ENCODE data around the gene INSYN2B. TPM values are rescaled to one million over a fixed set of nuclear protein-coding genes. Genes with fewer than 3 reads are reported as not detected.

Gene INSYN2B
- total RNA-seq, 1 experiment from 2014 or later = 0.19 TPM

- no peak overlapping the region for H3K27ac Mint-ChIP-seq (ENCODE audit: low read depth, unreplicated experiment)
Measured at GRCh38 chr5:169997798-169998197, 17.5 kb upstream of the INSYN2B start.

GRCh38 chr5:169993485-169993790, 13.1 kb upstream of the INSYN2B start:
- H3K27me3 Mint-ChIP-seq (ENCODE audit: insufficient read depth, unreplicated experiment) = no peaks in the 10 kb centered on the region
- no peak for TF ChIP-seq CTCF (IDR thresholded peaks at IDR 0.05; ENCODE audit: unreplicated experiment)
- H3K9me3 Mint-ChIP-seq (ENCODE audit: unreplicated experiment) = no peaks in the 10 kb centered on the region
- no peak overlapping the region for H3K4me3 Mint-ChIP-seq (ENCODE audit: unreplicated experiment)
- intact Hi-C loops (cut with micrococcal nuclease) = no loop called here
- DNase-seq (ENCODE audit: unreplicated experiment) = no peak
- ChIA-PET POLR2A (interaction anchor here (0.7 kb wide), 1 partner anchor 147 kb away, joined by 5 read pairs; no protein-coding TSS in a partner anchor), CTCF (interaction anchor here (0.6 to 2.3 kb wide), 4 partner anchors 13 to 291 kb away, joined by 3 to 22 read pairs (median 4); partner anchors contain the start of gene INSYN2B)
- BruUV-seq (replicated peaks) = no TSS peak
- H3K4me1 Mint-ChIP-seq (ENCODE audit: insufficient read depth, unreplicated experiment) = no peaks in the 10 kb centered on the region
- H3K27ac Mint-ChIP-seq (ENCODE audit: low read depth, unreplicated experiment) = no peak overlapping the region
- no peaks in the 10 kb centered on the region for H3K36me3 Mint-ChIP-seq (ENCODE audit: insufficient read depth, unreplicated experiment)

More at GRCh38 chr5:169997798-169998197, 17.5 kb upstream of the INSYN2B start:
- no peak for DNase-seq (ENCODE audit: unreplicated experiment)
- H3K4me3 Mint-ChIP-seq (ENCODE audit: unreplicated experiment) = no peak overlapping the region
- ChIA-PET CTCF (interaction anchor here (2.0 kb wide), 1 partner anchor 17 kb away, joined by 9 read pairs; the partner anchor contains the start of gene INSYN2B), POLR2A (no interaction called here)
- H3K36me3 Mint-ChIP-seq (ENCODE audit: insufficient read depth, unreplicated experiment) = no peaks in the 10 kb centered on the region
- intact Hi-C loops (cut with micrococcal nuclease) = no loop called here
- BruUV-seq (replicated peaks) = no TSS peak
- H3K9me3 Mint-ChIP-seq (ENCODE audit: unreplicated experiment) = no peaks in the 10 kb centered on the region
- no peaks in the 10 kb centered on the region for H3K27me3 Mint-ChIP-seq (ENCODE audit: insufficient read depth, unreplicated experiment)
- no peak for TF ChIP-seq CTCF (IDR thresholded peaks at IDR 0.05; ENCODE audit: unreplicated experiment)
- H3K4me1 Mint-ChIP-seq (ENCODE audit: insufficient read depth, unreplicated experiment) = no peaks in the 10 kb centered on the region

GRCh38 chr5:169992789-169993484, 12.6 kb upstream of the INSYN2B start:
- no peak for TF ChIP-seq CTCF (IDR thresholded peaks at IDR 0.05; ENCODE audit: unreplicated experiment)
- Mint-ChIP-seq H3K27me3 (ENCODE audit: insufficient read depth, unreplicated experiment) (no peaks in the 10 kb centered on the region), H3K27ac (ENCODE audit: low read depth, unreplicated experiment) (no peak overlapping the region), H3K4me3 (ENCODE audit: unreplicated experiment) (no peak overlapping the region), H3K9me3 (ENCODE audit: unreplicated experiment) (no peaks in the 10 kb centered on the region), H3K4me1 (ENCODE audit: insufficient read depth, unreplicated experiment) (no peaks in the 10 kb centered on the region), H3K36me3 (ENCODE audit: insufficient read depth, unreplicated experiment) (no peaks in the 10 kb centered on the region)
- ChIA-PET POLR2A (interaction anchor here (0.5 to 0.7 kb wide), 2 partner anchors 9 to 147 kb away, joined by 3 to 5 read pairs; no protein-coding TSS in a partner anchor), CTCF (interaction anchor here (1.8 to 2.3 kb wide), 2 partner anchors 12 to 291 kb away, joined by 5 to 22 read pairs; partner anchors contain the start of gene INSYN2B)
- DNase-seq (ENCODE audit: unreplicated experiment) = no peak
- intact Hi-C loops (cut with micrococcal nuclease) = no loop called here
- no TSS peak for BruUV-seq (replicated peaks)

GRCh38 chr5:169991115-169991869, 11.0 kb upstream of the INSYN2B start:
- no peaks in the 10 kb centered on the region for H3K9me3 Mint-ChIP-seq (ENCODE audit: unreplicated experiment)
- H3K27ac Mint-ChIP-seq (ENCODE audit: low read depth, unreplicated experiment) = no peak overlapping the region
- TF ChIP-seq CTCF (IDR thresholded peaks at IDR 0.05; ENCODE audit: unreplicated experiment) = no peak
- no peaks in the 10 kb centered on the region for H3K4me1 Mint-ChIP-seq (ENCODE audit: insufficient read depth, unreplicated experiment)
- H3K27me3 Mint-ChIP-seq (ENCODE audit: insufficient read depth, unreplicated experiment) = no peaks in the 10 kb centered on the region
- CTCF ChIA-PET = interaction anchor here (0.6 to 4.3 kb wide), 4 partner anchors 11 to 111 kb away, joined by 3 to 32 read pairs (median 3); partner anchors contain the start of gene INSYN2B
- H3K36me3 Mint-ChIP-seq (ENCODE audit: insufficient read depth, unreplicated experiment) = no peaks in the 10 kb centered on the region
- H3K4me3 Mint-ChIP-seq (ENCODE audit: unreplicated experiment) = no peak overlapping the region
- no TSS peak for BruUV-seq (replicated peaks)
- DNase-seq (ENCODE audit: unreplicated experiment) = no peak
- intact Hi-C loops (cut with micrococcal nuclease) = no loop called here
- POLR2A ChIA-PET = no interaction called here

All from MCF 10A (cell line).